PFSK-1 (cell line): ENCODE data around the gene EFNA2.

Experiments used
- FOXP2 ChIP-seq: optimal IDR thresholded peaks from 2 replicates; pipeline ENCODE3; 2011; ENCODE audit warnings: borderline replicate concordance, control low read depth, inconsistent platforms; ENCODE audit not compliant: insufficient read depth; ENCODE audit errors: extremely low read length, extremely low read depth
- POLR2AphosphoS5 ChIP-seq: IDR thresholded peaks from 2 replicates; pipeline ENCODE4 v1.6.1; 2012; ENCODE audit warnings: low read depth, mild to moderate bottlenecking, control low read depth, low read length, moderate library complexity
- REST ChIP-seq, 2 experiments: IDR thresholded peaks; 2 replicates each; pipeline versions ENCODE4 v1.6.1 to v1.8.0; 2011 to 2012; ENCODE audit warnings: low read depth in 2 of 2, low read length in 2 of 2, control low read depth in 1 of 2, inconsistent platforms in 1 of 2, mild to moderate bottlenecking in 1 of 2, moderate library complexity in 1 of 2; ENCODE audit not compliant: insufficient read depth in 1 of 2
- SIN3A ChIP-seq: IDR thresholded peaks from 2 replicates; pipeline ENCODE4 v1.6.1; 2012; ENCODE audit warnings: mild to moderate bottlenecking, low read length, moderate library complexity, borderline replicate concordance; ENCODE audit not compliant: insufficient read depth
- TAF1 ChIP-seq: IDR thresholded peaks from 2 replicates; pipeline ENCODE4 v1.6.1; 2012; ENCODE audit warnings: low read length, control low read depth, borderline replicate concordance; ENCODE audit not compliant: insufficient read depth

GRCh38 chr19:1281569-1282287 is 3.9 kb upstream of the EFNA2 start:
- TF ChIP-seq REST (IDR thresholded peaks at IDR 0.05; ENCODE audit: insufficient read depth in 1 of 2, low read depth in 2 of 2, low read length in 2 of 2) (no peak), POLR2AphosphoS5 (no peak), TAF1 (no peak), SIN3A (no peak), FOXP2 (no peak)
